Endothelial cell (in vitro differentiated cells): ENCODE data around the gene DNASE1L1. TPM values are rescaled to one million over a fixed set of nuclear protein-coding genes. Genes with fewer than 3 reads are reported as not detected.

Experiments used
- DNase-seq: peaks from one replicate; pipeline ENCODE4 v3.0.0; 2021; ENCODE audit warnings: low spot score
- H3K27ac Mint-ChIP-seq: one replicate; pipeline ENCODE4 v1.8.0; 2021; ENCODE audit warnings: mixed read lengths, inconsistent platforms; ENCODE audit not compliant: unreplicated experiment
- H3K27me3 Mint-ChIP-seq: one replicate; pipeline ENCODE4 v1.8.0; 2021; ENCODE audit warnings: mild to moderate bottlenecking, moderate library complexity, mixed read lengths, inconsistent platforms; ENCODE audit not compliant: unreplicated experiment
- H3K36me3 Mint-ChIP-seq: one replicate; pipeline ENCODE4 v1.8.0; 2021; ENCODE audit warnings: mild to moderate bottlenecking, low read depth, mixed read lengths, inconsistent platforms; ENCODE audit not compliant: unreplicated experiment
- H3K4me1 Mint-ChIP-seq: one replicate; pipeline ENCODE4 v1.8.0; 2021; ENCODE audit warnings: mild to moderate bottlenecking, mixed read lengths, inconsistent platforms; ENCODE audit not compliant: unreplicated experiment
- H3K4me3 Mint-ChIP-seq: one replicate; pipeline ENCODE4 v1.8.0; 2021; ENCODE audit warnings: mild to moderate bottlenecking, mixed read lengths, inconsistent platforms; ENCODE audit not compliant: unreplicated experiment
- H3K9me3 Mint-ChIP-seq: one replicate; pipeline ENCODE4 v1.8.0; 2021; ENCODE audit warnings: mixed read lengths, inconsistent platforms; ENCODE audit not compliant: unreplicated experiment
- CTCF ChIP-seq: fragments of 200-600 bp; sonication (generic); IDR thresholded peaks from one replicate; pipeline ENCODE4 v1.5.0; 2021; ENCODE audit warnings: antibody characterized with exemption; ENCODE audit not compliant: unreplicated experiment
- total RNA-seq: library from RNA; stranded (reverse); fragmentation: NEBNext Ultra II Directional; extraction: Animal tissue kit (Norgen Biotek cat#: 25700); gene quantifications from one replicate; pipeline ENCODE4 v1.2.1, GENCODE V29; 2021; ENCODE audit not compliant: unreplicated experiment

Gene DNASE1L1
- total RNA-seq, 1 donor from 2014 or later = 38.6 TPM

- no peak for TF ChIP-seq CTCF
- no peak overlapping the region for H3K27ac Mint-ChIP-seq
- no peaks in the 10 kb centered on the region for H3K36me3 Mint-ChIP-seq
- H3K4me3 Mint-ChIP-seq = peak overlapping the region; percentile 91
- no peak for DNase-seq
- peaks cover 8% of the 10 kb centered on the region for H3K4me1 Mint-ChIP-seq
- H3K9me3 Mint-ChIP-seq = no peaks in the 10 kb centered on the region
- no peaks in the 10 kb centered on the region for H3K27me3 Mint-ChIP-seq
Measured at GRCh38 chrX:154380787-154381186, 28.3 kb downstream of the DNASE1L1 start.

GRCh38 chrX:154380153-154380552 is 28.9 kb downstream of the DNASE1L1 start:
- H3K27me3 Mint-ChIP-seq = peaks cover 2% of the 10 kb centered on the region
- TF ChIP-seq CTCF = no peak
- H3K27ac Mint-ChIP-seq = no peak overlapping the region
- H3K36me3 Mint-ChIP-seq = no peaks in the 10 kb centered on the region
- no peak for DNase-seq
- peaks cover 8% of the 10 kb centered on the region for H3K4me1 Mint-ChIP-seq
- no peaks in the 10 kb centered on the region for H3K9me3 Mint-ChIP-seq
- H3K4me3 Mint-ChIP-seq = peak overlapping the region; percentile 91

GRCh38 chrX:154379569-154379951 is 29.5 kb downstream of the DNASE1L1 start:
- H3K27ac Mint-ChIP-seq = no peak overlapping the region
- no peaks in the 10 kb centered on the region for H3K9me3 Mint-ChIP-seq
- H3K36me3 Mint-ChIP-seq = no peaks in the 10 kb centered on the region
- H3K27me3 Mint-ChIP-seq = peaks cover 2% of the 10 kb centered on the region
- DNase-seq = no peak
- H3K4me3 Mint-ChIP-seq = peak overlapping the region; percentile 91
- TF ChIP-seq CTCF = no peak
- H3K4me1 Mint-ChIP-seq = peaks cover 8% of the 10 kb centered on the region

GRCh38 chrX:154378799-154379568 is 30.1 kb downstream of the DNASE1L1 start, which contains the start of gene EMD:
TSS of gene EMD (plus strand) at chrX:154379295. CDS start at chrX:154379485, 190 bp downstream.
- Mint-ChIP-seq H3K27me3 (peaks cover 2% of the 10 kb centered on the region), H3K4me3 (peak within 1 kb of the TSS; percentile 91), H3K27ac (peak within 1 kb of the TSS; percentile 36), H3K36me3 (no peaks in the 10 kb centered on the region), H3K9me3 (no peaks in the 10 kb centered on the region), H3K4me1 (peaks cover 8% of the 10 kb centered on the region)
- DNase-seq = peak; percentile 90
- no peak for TF ChIP-seq CTCF

- H3K27ac Mint-ChIP-seq = no peak overlapping the region
- no peaks in the 10 kb centered on the region for H3K36me3 Mint-ChIP-seq
- DNase-seq = peak; percentile 16
- TF ChIP-seq CTCF = no peak
- peaks cover 8% of the 10 kb centered on the region for H3K4me1 Mint-ChIP-seq
- no peak overlapping the region for H3K4me3 Mint-ChIP-seq
- peaks cover 2% of the 10 kb centered on the region for H3K27me3 Mint-ChIP-seq
- H3K9me3 Mint-ChIP-seq = no peaks in the 10 kb centered on the region
Measured at GRCh38 chrX:154378059-154378798, 30.8 kb downstream of the DNASE1L1 start.
